NCI-H1436 (cell line): ENCODE data around the gene OR6C76.
"Not testable (repeated sequence)": the region's sequence is repeated elsewhere in the genome, so short reads cannot be mapped to it uniquely, and the experiment has no call there.

ENCODE experiments used
- DNase-seq: peaks from one replicate; lab custom pipeline; 2025; lab: John Stamatoyannopoulos, UW

OR6C76 gene

GRCh38 chr12:55425954-55426353, at the start of gene OR6C76:
Gene OR6C76 (plus strand): TSS chr12:55426254. CDS start chr12:55426254, 0 bp downstream.
- DNase-seq: no peak

- DNase-seq: no peak
These were observed 40.2 kb upstream of the OR6C76 start for GRCh38 chr12:55385891-55386290.

GRCh38 chr12:55392032-55392795, 33.8 kb upstream of the OR6C76 start:
- no peak for DNase-seq

- no peak for DNase-seq
These were observed 29.7 kb upstream of the OR6C76 start for GRCh38 chr12:55396326-55396725.

- DNase-seq: no peak
These were observed 25.8 kb upstream of the OR6C76 start, which contains the start of gene OR6C65 for GRCh38 chr12:55400229-55400628. Gene OR6C65 (plus strand): TSS chr12:55400529. CDS start chr12:55400529, 0 bp downstream.

GRCh38 chr12:55407866-55408265, 18.2 kb upstream of the OR6C76 start:
- no peak for DNase-seq

GRCh38 chr12:55409133-55409532, 16.9 kb upstream of the OR6C76 start:
- DNase-seq: not testable (repeated sequence)

- DNase-seq: not testable (repeated sequence)
These were observed 13.9 kb upstream of the OR6C76 start for GRCh38 chr12:55412138-55412537.

- DNase-seq: not testable (repeated sequence)
These were observed 12.3 kb upstream of the OR6C76 start for GRCh38 chr12:55413498-55414388.

GRCh38 chr12:55414396-55414823, 11.6 kb upstream of the OR6C76 start:
- not testable (repeated sequence) for DNase-seq

- not testable (repeated sequence) for DNase-seq
These were observed 11.2 kb upstream of the OR6C76 start for GRCh38 chr12:55414889-55415288.

GRCh38 chr12:55416961-55417360, 9.1 kb upstream of the OR6C76 start:
- DNase-seq: no peak

- no peak for DNase-seq
These were observed 5.6 kb upstream of the OR6C76 start for GRCh38 chr12:55420307-55420962.

- DNase-seq: no peak
These were observed 2.5 kb downstream of the OR6C76 start for GRCh38 chr12:55428331-55429243.

GRCh38 chr12:55441233-55441632, 15.2 kb downstream of the OR6C76 start:
- DNase-seq: not testable (repeated sequence)

GRCh38 chr12:55443776-55444175, 17.7 kb downstream of the OR6C76 start, which contains the start of gene OR6C2:
Gene OR6C2 (plus strand): TSS chr12:55444076. CDS start chr12:55452214, 8,138 bp downstream.
- DNase-seq: no peak

- DNase-seq: no peak
These were observed 19.3 kb downstream of the OR6C76 start for GRCh38 chr12:55445357-55445756.

GRCh38 chr12:55446326-55446725, 20.3 kb downstream of the OR6C76 start:
- no peak for DNase-seq

- DNase-seq: no peak
These were observed 22.8 kb downstream of the OR6C76 start for GRCh38 chr12:55448825-55449224.

GRCh38 chr12:55464926-55465325, 38.9 kb downstream of the OR6C76 start:
- not testable (repeated sequence) for DNase-seq

- no peak for DNase-seq
These were observed 41.8 kb downstream of the OR6C76 start for GRCh38 chr12:55467836-55468235.
